Measurements from ENCODE around the gene CAMK1D.

DNA sequence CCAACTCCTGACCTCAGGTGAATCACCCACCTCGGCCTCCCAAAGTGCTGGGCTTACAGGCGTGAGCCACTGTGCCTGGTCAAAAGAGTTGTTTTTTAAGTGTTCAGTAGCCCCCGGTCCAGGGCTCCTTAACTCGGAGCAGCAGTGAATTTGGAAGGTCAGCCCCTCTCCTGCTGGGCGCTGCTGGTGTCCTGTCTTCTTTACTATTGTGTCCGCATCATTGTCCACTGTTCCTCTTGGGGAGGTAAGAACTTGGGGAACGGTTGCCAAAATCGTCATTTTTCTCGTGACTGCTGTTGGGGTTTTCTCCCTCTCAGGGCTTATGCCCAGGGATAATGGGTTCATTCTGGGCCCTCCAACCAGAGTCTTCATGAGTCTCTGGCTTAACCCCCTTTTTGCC is 46.7 kb downstream of the CAMK1D start:
- no peak for TF ChIP-seq EZH2 (IDR thresholded peaks at IDR 0.05; ENCODE audit: low read depth)
- TF ChIP-seq, protein P1, sequence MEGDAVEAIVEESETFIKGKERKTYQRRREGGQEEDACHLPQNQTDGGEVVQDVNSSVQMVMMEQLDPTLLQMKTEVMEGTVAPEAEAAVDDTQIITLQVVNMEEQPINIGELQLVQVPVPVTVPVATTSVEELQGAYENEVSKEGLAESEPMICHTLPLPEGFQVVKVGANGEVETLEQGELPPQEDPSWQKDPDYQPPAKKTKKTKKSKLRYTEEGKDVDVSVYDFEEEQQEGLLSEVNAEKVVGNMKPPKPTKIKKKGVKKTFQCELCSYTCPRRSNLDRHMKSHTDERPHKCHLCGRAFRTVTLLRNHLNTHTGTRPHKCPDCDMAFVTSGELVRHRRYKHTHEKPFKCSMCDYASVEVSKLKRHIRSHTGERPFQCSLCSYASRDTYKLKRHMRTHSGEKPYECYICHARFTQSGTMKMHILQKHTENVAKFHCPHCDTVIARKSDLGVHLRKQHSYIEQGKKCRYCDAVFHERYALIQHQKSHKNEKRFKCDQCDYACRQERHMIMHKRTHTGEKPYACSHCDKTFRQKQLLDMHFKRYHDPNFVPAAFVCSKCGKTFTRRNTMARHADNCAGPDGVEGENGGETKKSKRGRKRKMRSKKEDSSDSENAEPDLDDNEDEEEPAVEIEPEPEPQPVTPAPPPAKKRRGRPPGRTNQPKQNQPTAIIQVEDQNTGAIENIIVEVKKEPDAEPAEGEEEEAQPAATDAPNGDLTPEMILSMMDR (conservative IDR thresholded peaks at IDR 0.05) = no peak

All from PC-9 (cell line).